ENCODE results near the gene CEP104.

Gene CEP104

GRCh38 chr1:3868464-3869006, 11.5 kb upstream of the CEP104 start:
- no peak for DNase-seq (ENCODE audit: low read depth in 2 of 2)

GRCh38 chr1:3865606-3866160, 8.7 kb upstream of the CEP104 start:
- no peak for DNase-seq (ENCODE audit: low read depth in 2 of 2)

GRCh38 chr1:3864884-3865283, 7.9 kb upstream of the CEP104 start:
- no peak for DNase-seq (ENCODE audit: low read depth in 2 of 2)

DNA sequence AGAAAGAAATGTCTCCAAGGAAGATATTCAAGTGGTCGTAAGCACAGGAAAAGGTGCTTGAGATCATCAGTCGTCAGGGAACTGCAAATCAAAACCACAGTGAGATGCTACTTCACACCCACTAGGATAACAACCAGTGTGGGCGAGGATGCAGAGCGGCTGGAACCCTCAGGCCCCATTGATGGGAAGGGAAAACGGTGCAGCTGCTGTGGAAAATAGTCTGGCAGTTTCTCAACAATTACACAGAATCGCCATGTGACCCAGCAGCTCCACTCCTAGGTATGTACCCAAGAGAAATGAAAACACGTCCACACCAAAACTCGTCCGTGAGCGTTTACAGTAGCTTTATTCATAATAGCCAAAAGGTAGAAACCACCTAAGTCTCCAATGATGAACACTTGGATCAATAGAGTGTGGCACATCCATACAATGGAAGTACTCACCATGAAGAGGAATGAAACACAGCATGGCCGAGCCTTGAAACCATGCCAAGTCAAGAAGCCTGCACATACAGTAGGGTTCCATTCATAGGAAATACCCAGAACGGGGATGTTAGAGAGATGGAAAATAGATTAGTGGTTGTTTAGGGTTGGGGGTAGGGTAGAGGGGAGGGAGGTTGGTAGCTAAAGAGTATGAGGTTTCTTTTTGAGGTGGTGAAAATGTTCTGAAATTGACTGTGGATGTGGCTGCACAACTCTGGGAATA, 6.4 kb upstream of the CEP104 start:
- DNase-seq (ENCODE audit: low read depth in 2 of 2) = no peak

GRCh38 chr1:3858231-3858981, 1.4 kb upstream of the CEP104 start:
- no peak for DNase-seq (ENCODE audit: low read depth in 2 of 2)

DNA sequence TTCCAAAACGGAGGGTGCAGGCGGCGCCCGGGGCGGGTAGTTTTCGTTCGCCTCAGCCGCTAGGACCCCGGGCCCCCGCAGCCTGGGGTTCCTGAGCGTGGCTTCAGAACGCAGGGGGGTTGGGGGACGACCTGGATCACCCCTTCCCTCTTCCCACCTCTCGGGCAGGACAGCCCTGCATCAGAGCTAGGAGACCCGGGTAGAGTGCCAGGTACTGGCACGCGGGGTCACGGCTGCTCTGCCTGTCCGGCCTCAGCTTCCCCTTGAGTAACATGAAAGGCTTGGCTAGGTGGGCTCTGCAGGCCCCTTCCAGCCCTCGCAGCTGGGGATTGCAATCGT, 749 bp upstream of the CEP104 start:
- no peak for DNase-seq (ENCODE audit: low read depth in 2 of 2)

DNA sequence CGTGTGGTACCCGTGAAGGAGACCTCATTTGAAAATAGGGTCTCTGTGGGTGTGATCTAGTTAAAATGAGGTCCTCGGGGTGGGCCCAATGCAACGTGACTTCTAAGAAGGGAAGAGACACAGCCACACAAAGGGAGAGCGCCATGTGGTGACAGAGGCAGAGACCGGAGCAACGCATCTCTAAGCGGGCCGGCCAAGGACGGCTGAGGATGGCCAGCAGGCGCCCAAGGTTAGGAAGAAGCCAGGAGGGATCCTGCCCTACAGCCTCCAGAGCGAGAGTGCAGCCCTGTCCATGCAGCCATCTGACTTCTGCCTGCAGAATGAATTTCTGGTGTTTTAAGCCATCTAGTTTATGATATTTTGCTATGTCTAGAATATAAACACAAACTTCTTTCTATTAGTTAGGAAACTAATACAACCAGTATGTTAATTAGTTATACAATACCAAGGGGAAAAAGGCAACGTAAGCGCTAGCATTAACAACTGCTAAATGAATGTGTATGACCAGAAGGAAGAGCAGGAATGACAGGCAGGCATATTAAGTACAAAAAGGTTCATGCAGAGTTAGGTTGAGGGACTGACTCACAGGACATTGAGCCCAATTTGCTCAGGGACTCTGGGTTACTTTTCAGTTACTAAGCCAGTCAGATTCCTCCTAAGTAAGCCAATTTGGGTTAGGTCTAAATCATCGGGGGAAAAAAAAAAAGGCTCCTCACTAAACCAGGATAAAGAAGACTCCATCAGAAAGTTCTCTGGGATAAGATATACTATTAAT, 4.1 kb downstream of the CEP104 start:
- no peak for DNase-seq (ENCODE audit: low read depth in 2 of 2)

- DNase-seq (ENCODE audit: low read depth in 2 of 2) = no peak
Measured at GRCh38 chr1:3852091-3852490, 4.9 kb downstream of the CEP104 start.

DNA sequence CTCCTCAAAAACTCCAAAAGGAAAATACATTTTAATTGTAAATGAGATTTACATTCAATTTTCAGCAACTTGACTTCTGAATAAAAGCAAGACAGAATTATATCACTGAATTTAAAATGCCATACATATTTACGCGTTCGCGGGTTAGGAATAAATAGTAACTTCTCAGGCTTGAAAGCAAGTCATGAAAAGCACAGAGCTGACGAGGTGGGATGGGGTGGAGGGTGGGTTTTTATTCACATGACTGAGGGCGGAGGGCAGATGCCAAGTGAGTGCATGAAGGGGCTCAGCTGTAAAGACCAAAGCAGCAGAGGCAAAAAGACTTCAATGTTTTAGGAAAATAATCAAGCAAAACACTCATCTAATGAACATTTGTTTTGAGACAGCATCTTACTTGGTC, 5.7 kb downstream of the CEP104 start:
- no peak for DNase-seq (ENCODE audit: low read depth in 2 of 2)

- no peak for DNase-seq (ENCODE audit: low read depth in 2 of 2)
Measured at GRCh38 chr1:3850857-3851256, 6.2 kb downstream of the CEP104 start.

GRCh38 chr1:3847081-3847480, 9.9 kb downstream of the CEP104 start:
- no peak for DNase-seq (ENCODE audit: low read depth in 2 of 2)

DNA sequence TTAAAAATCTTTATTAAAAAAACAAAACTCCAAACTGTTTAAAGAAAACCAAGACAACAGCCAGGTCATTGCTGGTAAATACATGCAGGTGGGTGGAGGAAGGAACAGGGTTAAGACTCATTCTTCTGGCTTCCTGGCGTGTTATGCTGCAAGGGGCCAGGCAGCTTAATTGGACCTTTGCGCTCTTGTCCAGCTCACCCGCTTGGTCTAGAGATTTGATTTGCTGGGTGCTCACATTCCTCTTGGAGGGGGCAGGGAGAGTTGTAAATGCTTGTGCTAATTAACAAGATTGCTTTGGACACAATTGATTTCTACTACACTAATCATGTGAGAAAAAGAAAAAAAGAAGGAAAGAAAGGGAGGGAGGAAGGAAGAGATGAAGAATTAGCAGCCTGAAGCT, 10.5 kb downstream of the CEP104 start:
- no peak for DNase-seq (ENCODE audit: low read depth in 2 of 2)

- no peak for DNase-seq (ENCODE audit: low read depth in 2 of 2)
Measured at GRCh38 chr1:3842912-3843311, 14.1 kb downstream of the CEP104 start.

DNA sequence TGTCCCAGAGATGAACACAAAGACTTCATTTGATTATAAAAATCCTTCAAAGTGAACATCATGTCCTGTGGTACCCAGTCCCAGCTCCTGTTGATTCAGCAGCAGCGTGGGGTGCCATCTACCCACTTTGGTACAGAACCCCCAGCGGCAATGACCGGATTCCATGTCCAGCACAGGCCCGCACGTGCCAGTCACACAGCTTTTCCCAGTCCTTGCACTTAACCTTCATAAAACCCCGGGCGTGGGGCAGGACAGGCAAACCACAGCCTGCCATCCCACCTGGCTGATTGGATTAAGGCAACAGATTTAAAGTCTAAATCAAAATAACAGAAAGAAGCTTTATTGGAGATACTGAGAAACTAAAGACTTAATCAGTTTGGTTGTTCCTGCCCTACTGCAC, 15.5 kb downstream of the CEP104 start:
- no peak for DNase-seq (ENCODE audit: low read depth in 2 of 2)

DNA sequence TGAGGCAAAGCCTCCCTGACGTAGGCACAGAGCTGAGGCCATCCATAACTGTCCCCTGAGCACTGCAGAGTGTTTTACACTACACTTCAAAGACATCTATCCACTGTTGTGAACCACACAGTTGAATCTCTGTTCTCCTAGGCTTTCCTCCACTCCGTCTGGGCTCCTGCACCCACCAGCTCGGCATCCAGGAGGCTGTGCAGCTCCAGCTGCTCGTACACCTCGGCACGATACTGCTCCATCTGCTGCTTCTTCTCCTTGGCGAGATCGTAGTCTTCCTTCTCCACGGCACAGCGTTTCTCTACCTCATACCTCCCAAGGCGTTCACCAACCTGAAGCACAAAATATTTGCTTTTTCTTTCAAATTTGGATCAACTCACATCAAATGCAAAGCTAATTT, 18.2 kb downstream of the CEP104 start:
- DNase-seq (ENCODE audit: low read depth in 2 of 2) = no peak

GRCh38 chr1:3837685-3838084, 19.3 kb downstream of the CEP104 start:
- no peak for DNase-seq (ENCODE audit: low read depth in 2 of 2)

GRCh38 chr1:3837200-3837599, 19.8 kb downstream of the CEP104 start:
- DNase-seq (ENCODE audit: low read depth in 2 of 2) = no peak

GRCh38 chr1:3836421-3836820, 20.6 kb downstream of the CEP104 start:
- no peak for DNase-seq (ENCODE audit: low read depth in 2 of 2)

DNA sequence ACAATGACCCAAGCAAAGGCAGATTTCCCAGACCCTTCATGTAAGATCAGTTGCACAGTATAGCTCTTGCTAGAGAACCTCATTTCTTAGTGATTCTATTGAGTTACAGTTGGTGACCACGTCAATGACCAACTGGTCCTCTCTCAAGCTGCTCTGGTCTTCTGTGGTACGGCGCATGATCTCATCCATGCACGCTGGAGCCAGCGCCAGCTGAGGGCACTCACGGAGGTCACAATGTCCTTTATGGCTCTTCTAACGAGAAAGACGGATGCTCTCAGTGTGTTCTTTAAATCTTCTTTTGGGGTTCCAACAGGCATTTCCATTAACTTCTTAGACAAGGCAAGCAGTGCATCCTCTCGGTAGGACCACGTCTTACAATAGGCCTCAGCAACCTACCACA, 22.3 kb downstream of the CEP104 start:
- no peak for DNase-seq (ENCODE audit: low read depth in 2 of 2)

DNA sequence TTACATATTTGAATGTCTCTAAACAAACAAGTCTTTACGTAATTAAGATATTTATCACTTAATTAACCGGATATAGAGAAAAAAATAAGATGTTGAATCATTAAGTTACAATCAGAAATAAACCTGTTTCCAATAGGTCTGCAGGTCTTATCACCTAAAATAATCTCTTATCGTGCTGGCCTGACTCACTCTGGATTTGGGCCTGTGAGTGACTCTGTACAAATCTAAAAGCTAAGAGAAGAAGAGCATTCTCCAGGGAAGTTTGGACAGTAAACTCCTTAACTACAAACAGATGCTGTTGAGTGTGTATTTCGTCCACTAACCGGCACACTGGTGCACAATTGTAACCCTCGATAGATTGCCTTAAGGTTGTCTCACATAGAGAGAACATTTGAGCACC, 25.3 kb downstream of the CEP104 start:
- DNase-seq (ENCODE audit: low read depth in 2 of 2) = no peak

GRCh38 chr1:3828391-3828790, 28.6 kb downstream of the CEP104 start:
- DNase-seq (ENCODE audit: low read depth in 2 of 2) = no peak

DNA sequence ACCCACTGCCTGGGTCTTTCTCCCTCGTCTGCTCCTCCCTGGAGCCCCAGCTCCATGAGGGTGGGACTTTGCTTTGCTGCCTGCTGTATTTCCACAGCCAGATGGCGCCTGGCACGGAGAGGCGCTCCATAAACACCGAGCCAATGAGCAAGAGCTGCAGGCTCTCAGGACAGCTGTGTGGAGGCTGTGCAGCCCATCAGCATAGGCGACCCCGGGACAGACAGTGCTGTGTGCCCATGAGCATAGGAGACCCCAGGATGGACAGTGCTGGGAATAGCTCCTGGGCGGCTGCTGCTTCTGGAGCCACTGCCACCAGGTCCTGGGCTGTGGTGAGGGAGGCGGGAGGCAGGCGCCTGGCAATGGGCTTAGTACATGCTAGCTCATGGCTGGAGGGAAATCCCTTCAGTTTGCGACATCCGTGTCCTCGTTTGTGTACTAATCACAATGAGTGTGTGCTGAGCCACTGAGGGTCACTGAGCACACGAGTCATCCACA, 29.2 kb downstream of the CEP104 start:
- DNase-seq (ENCODE audit: low read depth in 2 of 2) = no peak

All from activated CD8-positive, alpha-beta memory T cell treated with anti-CD3 and anti-CD28 coated beads for 4 hours (primary cell).